ENCODE results near the gene EPC2.

The EPC2 gene

GRCh38 chr2:148802448-148803220, 158.1 kb downstream of the EPC2 start:
- no peak for DNase-seq

- no peak for DNase-seq
Measured at GRCh38 chr2:148810081-148810480, 165.5 kb downstream of the EPC2 start.

GRCh38 chr2:148812306-148812705, 167.8 kb downstream of the EPC2 start:
- peak in 34 of 56 donors; percentile 2 to 63 (median 26) for DNase-seq

GRCh38 chr2:148813603-148814065, 169.1 kb downstream of the EPC2 start:
- no peak for DNase-seq

- DNase-seq, result no peak
Measured at GRCh38 chr2:148814143-148814859, 169.8 kb downstream of the EPC2 start.

GRCh38 chr2:148814860-148815419, 170.4 kb downstream of the EPC2 start:
- no peak for DNase-seq

GRCh38 chr2:148816176-148816575, 171.6 kb downstream of the EPC2 start:
- peak in 1 of 56 donors; percentile 4 for DNase-seq

- peak in 35 of 56 donors; percentile 3 to 61 (median 22) for DNase-seq
Measured at GRCh38 chr2:148817210-148817708, 172.7 kb downstream of the EPC2 start.

GRCh38 chr2:148819019-148819585, 174.6 kb downstream of the EPC2 start:
- DNase-seq, result no peak

GRCh38 chr2:148824190-148824589, 179.6 kb downstream of the EPC2 start:
- DNase-seq, result no peak

GRCh38 chr2:148826791-148827190, 182.2 kb downstream of the EPC2 start:
- DNase-seq, result no peak

- DNase-seq, result no peak
Measured at GRCh38 chr2:148828941-148829340, 184.4 kb downstream of the EPC2 start.

- DNase-seq, result no peak
Measured at GRCh38 chr2:148829618-148830017, 185.1 kb downstream of the EPC2 start.

GRCh38 chr2:148832637-148833036, 188.1 kb downstream of the EPC2 start:
- no peak for DNase-seq
